A549 (cell line): ENCODE results near the gene ZHX3. TPM values are rescaled to one million over a fixed set of nuclear protein-coding genes. Genes with fewer than 3 reads are reported as not detected.

Experiments
- ATAC-seq, 2 experiments: fragments of 200-7000 bp in 1 of 2; fragments of >200 bp in 1 of 2; cut with Nextera tagmentation in 1 of 2; cut with Tn5 transposase in 1 of 2; 3 replicates each; pipeline versions ENCODE4 v1.8.0 to v1.9.1; 2018 to 2020; ENCODE audit warnings: mild to moderate bottlenecking in 1 of 2, moderate library complexity in 1 of 2
- CTCF ChIA-PET: fragments of 300-600 bp; sonication (Branson Sonifier 250); formaldehyde crosslinking; extraction: SDS; loops from one replicate; lab custom pipeline; 2021; ENCODE audit warnings: antibody characterized with exemption, inconsistent platforms; lab: Yijun Ruan, JAX
- POLR2A ChIA-PET: fragments of 350-600 bp; formaldehyde crosslinking; extraction: SDS; loops from one replicate; lab custom pipeline; 2021; ENCODE audit warnings: antibody characterized with exemption, inconsistent platforms; lab: Yijun Ruan, JAX
- DNase-seq, 2 experiments: peaks; one replicate each; pipeline versions ENCODE4 v3.0.0 to v3.0.0-alpha.2; 2011 to 2016; ENCODE audit warnings: low read depth in 1 of 2, low spot score in 1 of 2
- FAIRE-seq: peaks from 2 replicates; lab custom pipeline; 2011; peaks lifted over from hg19 to GRCh38; lab: Jason Lieb, UNC
- H3K27ac ChIP-seq, 2 experiments: fragments of >200 bp; sonication (Bioruptor Twin); formaldehyde crosslinking; 3 replicates each; pipeline ENCODE4 v1.5.1; 2016 to 2017
- H3K4me1 ChIP-seq: fragments of >200 bp; sonication (Bioruptor Twin); formaldehyde crosslinking; 3 replicates; pipeline ENCODE4 v1.6.1; 2016
- H3K4me2 ChIP-seq: fragments of >200 bp; sonication (Bioruptor Twin); formaldehyde crosslinking; 3 replicates; pipeline ENCODE4 v1.6.1; 2016
- H3K4me3 ChIP-seq: fragments of >200 bp; sonication (Bioruptor Twin); formaldehyde crosslinking; 3 replicates; pipeline ENCODE4 v1.5.1; 2016
- H3K9me3 ChIP-seq: fragments of >200 bp; sonication (Bioruptor Twin); formaldehyde crosslinking; 3 replicates; pipeline ENCODE4 v1.6.1; 2016
- CBX2 ChIP-seq: fragments of 200-600 bp; sonication (generic); IDR thresholded peaks from 2 replicates; pipeline ENCODE4 v1.6.1; 2016; ENCODE audit warnings: low read depth, mild to moderate bottlenecking, borderline replicate concordance
- CBX8 ChIP-seq: fragments of 200-600 bp; sonication (generic); IDR thresholded peaks from 2 replicates; pipeline ENCODE4 v1.6.1; 2016
- EHMT2 ChIP-seq: fragments of 200-600 bp; sonication (generic); IDR thresholded peaks from 2 replicates; pipeline ENCODE4 v1.6.1; 2016; ENCODE audit warnings: antibody characterized with exemption, low read depth, mild to moderate bottlenecking, moderate library complexity
- FOSB ChIP-seq: fragments of 250-450 bp; sonication (Bioruptor Pico); IDR thresholded peaks from 2 replicates; pipeline ENCODE4 v1.5.0; 2020; ENCODE audit warnings: mild to moderate bottlenecking, moderate library complexity
- FOSL2 ChIP-seq, 2 experiments: fragments of 450-650 bp in 1 of 2; fragments of >200 bp in 1 of 2; sonication (Bioruptor Twin) in 1 of 2; formaldehyde crosslinking; IDR thresholded peaks; 2 replicates each; pipeline versions ENCODE4 v1.5.0 to v1.6.1; 2016 to 2020; ENCODE audit warnings: mild to moderate bottlenecking in 1 of 2, moderate library complexity in 1 of 2
- FOXS1 ChIP-seq: fragments of 250-450 bp; sonication (Bioruptor Pico); IDR thresholded peaks from 2 replicates; pipeline ENCODE4 v1.5.0; 2020; ENCODE audit warnings: mild to moderate bottlenecking, moderate library complexity
- GATA3 ChIP-seq: IDR thresholded peaks from 2 replicates; pipeline ENCODE4 v1.6.1; 2012; ENCODE audit warnings: borderline replicate concordance
- HOXA7 ChIP-seq: fragments of 250-450 bp; sonication (Bioruptor Pico); IDR thresholded peaks from 2 replicates; pipeline ENCODE4 v1.5.0; 2020; ENCODE audit warnings: mild to moderate bottlenecking, moderate library complexity
- JUN ChIP-seq, 2 experiments: fragments of >200 bp; sonication (Bioruptor Twin); formaldehyde crosslinking; IDR thresholded peaks; 2 replicates in 1 of 2; 3 replicates in 1 of 2; pipeline ENCODE4 v1.6.1; 2016 to 2017
- KDM1A ChIP-seq: fragments of 200-600 bp; sonication (generic); IDR thresholded peaks from 2 replicates; pipeline ENCODE4 v1.6.1; 2016; ENCODE audit warnings: low read depth, mild to moderate bottlenecking
- NPAS2 ChIP-seq: fragments of 250-450 bp; sonication (Bioruptor Pico); IDR thresholded peaks from 2 replicates; pipeline ENCODE4 v1.8.0; 2022; ENCODE audit warnings: mild to moderate bottlenecking, moderate library complexity, borderline replicate concordance
- PHF8 ChIP-seq: fragments of 200-600 bp; sonication (generic); IDR thresholded peaks from 2 replicates; pipeline ENCODE4 v1.6.1; 2016; ENCODE audit warnings: low read depth, mild to moderate bottlenecking, antibody characterized with exemption, moderate library complexity, borderline replicate concordance
- POLR2A ChIP-seq: IDR thresholded peaks from 2 replicates; pipeline ENCODE4 v1.6.1; 2012; ENCODE audit warnings: mild to moderate bottlenecking, low read length
- POLR2AphosphoS2 ChIP-seq: conservative IDR thresholded peaks from 2 replicates; pipeline ENCODE4 v1.6.1; 2012; ENCODE audit warnings: low read length, improper control_type of control experiment, inconsistent platforms
- RARB ChIP-seq: fragments of 250-450 bp; sonication (Bioruptor Pico); IDR thresholded peaks from 2 replicates; pipeline ENCODE4 v1.8.0; 2021; ENCODE audit warnings: mild to moderate bottlenecking, moderate library complexity
- RCOR1 ChIP-seq: fragments of 150-350 bp; IDR thresholded peaks from 2 replicates; pipeline ENCODE4 v1.6.1; 2014; ENCODE audit warnings: antibody characterized with exemption, low read length, low read depth
- RFX5 ChIP-seq: fragments of 450-650 bp; IDR thresholded peaks from 2 replicates; pipeline ENCODE4 v1.7.1; 2014; ENCODE audit warnings: antibody characterized with exemption, mild to moderate bottlenecking, moderate library complexity
- RNF2 ChIP-seq: fragments of 200-600 bp; sonication (generic); IDR thresholded peaks from 2 replicates; pipeline ENCODE4 v1.6.1; 2016; ENCODE audit warnings: low read depth, mild to moderate bottlenecking, antibody characterized with exemption, moderate library complexity, borderline replicate concordance
- SREBF2 ChIP-seq: fragments of 450-650 bp; IDR thresholded peaks from 2 replicates; pipeline ENCODE4 v1.6.1; 2014; ENCODE audit warnings: mild to moderate bottlenecking, moderate library complexity
- TFCP2L1 ChIP-seq: fragments of 250-450 bp; sonication (Bioruptor Pico); IDR thresholded peaks from 2 replicates; pipeline ENCODE4 v1.5.0; 2021; ENCODE audit warnings: mild to moderate bottlenecking
- TP53 ChIP-seq: fragments of 250-450 bp; sonication (Bioruptor Pico); IDR thresholded peaks from 2 replicates; pipeline ENCODE4 v1.5.0; 2021; ENCODE audit warnings: mild to moderate bottlenecking, moderate library complexity
- USF2 ChIP-seq: fragments of 450-650 bp; IDR thresholded peaks from 2 replicates; pipeline ENCODE4 v1.6.1; 2014; ENCODE audit warnings: antibody characterized with exemption
- ZC3H11A ChIP-seq: fragments of 450-650 bp; IDR thresholded peaks from 2 replicates; pipeline ENCODE4 v1.6.1; 2014; ENCODE audit warnings: antibody characterized with exemption, mild to moderate bottlenecking
- ZNF302 ChIP-seq: fragments of 250-450 bp; sonication (Bioruptor Pico); IDR thresholded peaks from 2 replicates; pipeline ENCODE4 v1.9.0; 2021; ENCODE audit warnings: inconsistent platforms, mild to moderate bottlenecking, moderate library complexity
- WGBS: methylation state at CpG from one replicate; pipeline ENCODE4 v1.1.6; 2017; ENCODE audit errors: missing lambda C conversion rate; 5-methylcytosine and 5-hydroxymethylcytosine counted together
- polyA plus RNA-seq, 4 experiments: library from polyadenylated mRNA; depleted of rRNA in 3 of 4; stranded (reverse); fragments of >200 nt; fragmentation: RNase III in 1 of 4; extraction: RNeasy Plus Mini Kit Qiagen cat#74134 plus additional on column Dnase treatment in 1 of 4; gene quantifications; 2 replicates in 3 of 4; 3 replicates in 1 of 4; pipeline ENCODE4 v1.2.3, GENCODE V29; 2011 to 2017
- TF ChIP-seq, protein P1 (sequence below): IDR thresholded peaks from 2 replicates; pipeline ENCODE4 v1.6.1; 2012
- TF ChIP-seq, protein P2 (sequence below): fragments of >200 bp; sonication (Bioruptor Twin); formaldehyde crosslinking; IDR thresholded peaks from 3 replicates; pipeline ENCODE4 v1.6.1; 2016
- TF ChIP-seq, protein P3 (sequence below): fragments of 150-350 bp; IDR thresholded peaks from 2 replicates; pipeline ENCODE4 v1.6.1; 2014; ENCODE audit warnings: low read depth, mild to moderate bottlenecking, low read length

The ZHX3 gene
- polyA plus RNA-seq, 2 of the 4 experiments (the other 2 are of a cell fraction), result 3.6 to 4.1 TPM

- H3K4me1 ChIP-seq, result no peaks in the 10 kb centered on the region
- no peak for FAIRE-seq
- TF ChIP-seq, protein P1, sequence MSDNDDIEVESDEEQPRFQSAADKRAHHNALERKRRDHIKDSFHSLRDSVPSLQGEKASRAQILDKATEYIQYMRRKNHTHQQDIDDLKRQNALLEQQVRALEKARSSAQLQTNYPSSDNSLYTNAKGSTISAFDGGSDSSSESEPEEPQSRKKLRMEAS, result no peak
- no peak for TF ChIP-seq KDM1A
- TF ChIP-seq PHF8, result no peak
- TF ChIP-seq, protein P2, sequence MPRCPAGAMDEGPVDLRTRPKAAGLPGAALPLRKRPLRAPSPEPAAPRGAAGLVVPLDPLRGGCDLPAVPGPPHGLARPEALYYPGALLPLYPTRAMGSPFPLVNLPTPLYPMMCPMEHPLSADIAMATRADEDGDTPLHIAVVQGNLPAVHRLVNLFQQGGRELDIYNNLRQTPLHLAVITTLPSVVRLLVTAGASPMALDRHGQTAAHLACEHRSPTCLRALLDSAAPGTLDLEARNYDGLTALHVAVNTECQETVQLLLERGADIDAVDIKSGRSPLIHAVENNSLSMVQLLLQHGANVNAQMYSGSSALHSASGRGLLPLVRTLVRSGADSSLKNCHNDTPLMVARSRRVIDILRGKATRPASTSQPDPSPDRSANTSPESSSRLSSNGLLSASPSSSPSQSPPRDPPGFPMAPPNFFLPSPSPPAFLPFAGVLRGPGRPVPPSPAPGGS, result no peak
- TF ChIP-seq SREBF2, result no peak
- TF ChIP-seq ZNF302 (CRISPR knock-in tag), result no peak
- TF ChIP-seq FOXS1, result no peak
- no peak for TF ChIP-seq RFX5
- no peak for TF ChIP-seq TP53
- TF ChIP-seq TFCP2L1 (CRISPR knock-in tag), result no peak
- TF ChIP-seq HOXA7 (CRISPR knock-in tag), result no peak
- no peak for TF ChIP-seq RCOR1
- no peak for TF ChIP-seq NPAS2 (CRISPR knock-in tag)
- no peak for TF ChIP-seq JUN (IDR thresholded peaks at IDR 0.05)
- no peak for TF ChIP-seq USF2
- no peak for TF ChIP-seq FOSB (CRISPR knock-in tag)
- TF ChIP-seq CBX2, result no peak
- TF ChIP-seq, all 56 proteins: peak for 0
- ATAC-seq, result no peak
- POLR2A ChIA-PET, result no interaction called here
- H3K4me3 ChIP-seq, result no peak overlapping the region
- no peak overlapping the region for H3K27ac ChIP-seq
- 93% methylated on average over 22 of the region's 24 CpGs for WGBS
- CTCF ChIA-PET, result interaction anchor here (1.1 to 3.6 kb wide), 7 partner anchors 7 to 197 kb away, joined by 3 to 32 read pairs (median 5); partner anchors contain the start of gene LPIN3
- H3K4me2 ChIP-seq, result no peak overlapping the region
- no peaks in the 10 kb centered on the region for H3K9me3 ChIP-seq
- no peak for DNase-seq
These were observed 152.3 kb downstream of the ZHX3 start for GRCh38 chr20:41165001-41165882.

DNA sequence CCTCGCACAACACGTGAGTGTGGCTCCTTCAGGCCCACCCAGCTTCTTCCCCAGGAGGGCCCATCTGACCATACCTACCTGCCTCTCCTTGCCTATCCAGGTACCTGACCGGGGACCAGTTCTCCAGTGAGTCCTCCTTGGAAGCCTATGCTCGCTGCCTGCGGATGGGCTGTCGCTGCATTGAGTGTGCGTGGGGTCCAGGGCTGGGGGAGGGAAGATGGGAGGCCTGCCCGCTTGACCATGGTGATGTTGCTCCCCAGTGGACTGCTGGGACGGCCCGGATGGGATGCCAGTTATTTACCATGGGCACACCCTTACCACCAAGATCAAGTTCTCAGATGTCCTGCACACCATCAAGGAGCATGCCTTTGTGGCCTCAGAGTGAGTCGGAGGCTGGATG lies 153.7 kb downstream of the ZHX3 start:
- H3K4me3 ChIP-seq, result no peak overlapping the region
- WGBS, result 93% methylated on average over 5 of the region's 11 CpGs
- H3K4me1 ChIP-seq, result no peaks in the 10 kb centered on the region
- DNase-seq (no peak), ATAC-seq (no peak), FAIRE-seq (no peak)
- no peaks in the 10 kb centered on the region for H3K9me3 ChIP-seq
- ChIA-PET POLR2A (interaction anchor here (0.6 kb wide), 1 partner anchor 176 kb away, joined by 5 read pairs; no protein-coding TSS in a partner anchor), CTCF (interaction anchor here (1.3 to 3.6 kb wide), 2 partner anchors 9 to 195 kb away, joined by 3 to 32 read pairs; no protein-coding TSS in a partner anchor)
- TF ChIP-seq NPAS2 (CRISPR knock-in tag), result no peak
- no peak for TF ChIP-seq EHMT2
- no peak for TF ChIP-seq ZC3H11A
- no peak for TF ChIP-seq KDM1A
- TF ChIP-seq POLR2A, result no peak
- no peak for TF ChIP-seq CBX8
- H3K27ac ChIP-seq, result no peak overlapping the region
- no peak overlapping the region for H3K4me2 ChIP-seq

GRCh38 chr20:41162396-41162795 lies 155.1 kb downstream of the ZHX3 start:
- H3K4me2 ChIP-seq, result no peak overlapping the region
- 95% methylated on average over 11 of the region's 11 CpGs for WGBS
- no peaks in the 10 kb centered on the region for H3K9me3 ChIP-seq
- TF ChIP-seq RNF2 (no peak), TFCP2L1 (CRISPR knock-in tag) (no peak), NPAS2 (CRISPR knock-in tag) (no peak), POLR2AphosphoS2 (no peak), FOSL2 (IDR thresholded peaks at IDR 0.05) (no peak), FOSL2 (CRISPR knock-in tag; IDR thresholded peaks at IDR 0.05) (no peak), GATA3 (no peak), SREBF2 (no peak), RARB (no peak)
- TF ChIP-seq, protein P2, result no peak
- TF ChIP-seq, protein P3, sequence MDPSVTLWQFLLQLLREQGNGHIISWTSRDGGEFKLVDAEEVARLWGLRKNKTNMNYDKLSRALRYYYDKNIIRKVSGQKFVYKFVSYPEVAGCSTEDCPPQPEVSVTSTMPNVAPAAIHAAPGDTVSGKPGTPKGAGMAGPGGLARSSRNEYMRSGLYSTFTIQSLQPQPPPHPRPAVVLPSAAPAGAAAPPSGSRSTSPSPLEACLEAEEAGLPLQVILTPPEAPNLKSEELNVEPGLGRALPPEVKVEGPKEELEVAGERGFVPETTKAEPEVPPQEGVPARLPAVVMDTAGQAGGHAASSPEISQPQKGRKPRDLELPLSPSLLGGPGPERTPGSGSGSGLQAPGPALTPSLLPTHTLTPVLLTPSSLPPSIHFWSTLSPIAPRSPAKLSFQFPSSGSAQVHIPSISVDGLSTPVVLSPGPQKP, result no peak
- ChIA-PET POLR2A (no interaction called here), CTCF (interaction anchor here (0.8 to 3.6 kb wide), 4 partner anchors 10 to 178 kb away, joined by 3 to 32 read pairs (median 4); partner anchors contain the start of gene LPIN3)
- ATAC-seq (no peak), DNase-seq (no peak), FAIRE-seq (no peak)
- H3K4me3 ChIP-seq, result no peak overlapping the region
- no peak overlapping the region for H3K27ac ChIP-seq
- no peaks in the 10 kb centered on the region for H3K4me1 ChIP-seq
